HepG2 (cell line): ENCODE data around the gene ATP13A3. TPM values are rescaled to one million over a fixed set of nuclear protein-coding genes. Genes with fewer than 3 reads are reported as not detected.

Experiments used
- ATAC-seq: fragments of 200-7000 bp; cut with Tn5 transposase; 3 replicates; pipeline ENCODE4 v1.9.1; 2020; ENCODE audit warnings: mild to moderate bottlenecking, moderate library complexity
- BruUV-seq: library from RNA; stranded (reverse); fragments of 400-500 nt; replicated peaks from 2 replicates; lab custom pipeline; 2021; lab: Mats Ljungman, UMichigan
- CTCF ChIA-PET: fragments of 300-600 bp; formaldehyde crosslinking; extraction: SDS; loops from one replicate; lab custom pipeline; 2021; ENCODE audit warnings: low total read pairs, inconsistent platforms, low intra/inter-chr PET ratio; lab: Yijun Ruan, JAX
- POLR2A ChIA-PET: fragments of 350-600 bp; sonication (Branson Sonifier 250); formaldehyde crosslinking; loops from one replicate; lab custom pipeline; 2020; ENCODE audit warnings: antibody characterized with exemption, inconsistent platforms; lab: Yijun Ruan, JAX
- DNase-seq: peaks from one replicate; pipeline ENCODE4 v3.0.0-alpha.2; 2015; ENCODE audit warnings: low spot score
- FAIRE-seq: peaks from 3 replicates; lab custom pipeline; 2011; peaks lifted over from hg19 to GRCh38; lab: Jason Lieb, UNC
- H2AFZ ChIP-seq: one replicate; pipeline ENCODE4 v1.6.1; 2011; ENCODE audit warnings: low read length, inconsistent platforms
- H3K27ac ChIP-seq: fragments of 300-600 bp; 3 replicates; pipeline ENCODE4 v1.8.0; 2011; ENCODE audit warnings: mixed run types, mild to moderate bottlenecking, mixed read lengths, low read length, inconsistent platforms; ENCODE audit not compliant: insufficient read depth; ENCODE audit errors: extremely low read length
- H3K27me3 ChIP-seq, 2 experiments: fragments of 200-600 bp in 1 of 2; 2 replicates in 1 of 2; 3 replicates in 1 of 2; pipeline versions ENCODE4 v1.6.0 to v1.8.0; 2011; ENCODE audit warnings: low read length in 2 of 2, mild to moderate bottlenecking in 2 of 2, moderate library complexity in 2 of 2, inconsistent platforms in 1 of 2; ENCODE audit not compliant: insufficient read depth in 2 of 2, control insufficient read depth in 1 of 2
- H3K36me3 ChIP-seq, 2 experiments: fragments of 200-600 bp in 1 of 2; replicated peaks in 1 of 2; 2 replicates in 1 of 2; 3 replicates in 1 of 2; pipeline versions ENCODE4 v1.5.1 to v1.8.0; 2011; ENCODE audit warnings: low read length in 2 of 2, inconsistent platforms in 1 of 2; ENCODE audit not compliant: insufficient read depth in 2 of 2, control insufficient read depth in 1 of 2
- H3K4me1 ChIP-seq: 2 replicates; pipeline ENCODE4 v1.5.1; 2012; ENCODE audit warnings: low read length, inconsistent platforms; ENCODE audit not compliant: insufficient read depth
- H3K4me2 ChIP-seq: 2 replicates; pipeline ENCODE4 v1.6.0; 2011; ENCODE audit warnings: low read depth, low read length, inconsistent platforms
- H3K4me3 ChIP-seq, 3 experiments: fragments of 200-600 bp in 1 of 3; sonication (generic), shearing (Covaris generic) in 1 of 3; replicated peaks in 1 of 3; 2 replicates each; pipeline ENCODE4 v1.5.1; 2011 to 2016; ENCODE audit warnings: low read length in 3 of 3, inconsistent platforms in 2 of 3, low read depth in 2 of 3, mild to moderate bottlenecking in 2 of 3, control low read depth in 1 of 3, mixed read lengths in 1 of 3; ENCODE audit not compliant: insufficient read depth in 1 of 3
- H3K79me2 ChIP-seq: one replicate; pipeline ENCODE4 v1.6.1; 2011; ENCODE audit warnings: low read length, inconsistent platforms; ENCODE audit not compliant: insufficient read depth
- H3K9ac ChIP-seq: 2 replicates; pipeline ENCODE4 v1.6.0; 2011; ENCODE audit warnings: mild to moderate bottlenecking, low read depth, low read length, inconsistent platforms; ENCODE audit not compliant: insufficient read depth
- H3K9me3 ChIP-seq: 2 replicates; pipeline ENCODE4 v1.5.1; 2012; ENCODE audit warnings: mild to moderate bottlenecking, low read length
- H4K20me1 ChIP-seq: 2 replicates; pipeline ENCODE4 v1.6.0; 2011; ENCODE audit warnings: inconsistent platforms, mild to moderate bottlenecking, low read length, moderate library complexity; ENCODE audit not compliant: insufficient read depth
- ARNTL ChIP-seq: sonication (generic); formaldehyde crosslinking; IDR thresholded peaks from 2 replicates; pipeline ENCODE4 v1.4.0; 2020; ENCODE audit warnings: mild to moderate bottlenecking, missing genetic modification reagents
- CBX5 ChIP-seq: sonication (generic); formaldehyde crosslinking; IDR thresholded peaks from 2 replicates; pipeline ENCODE4 v1.4.0; 2020; ENCODE audit warnings: missing genetic modification reagents, borderline replicate concordance
- ERF ChIP-seq: IDR thresholded peaks from 2 replicates; pipeline ENCODE4 v1.6.1; 2018; ENCODE audit warnings: missing biosample characterization, missing genetic modification reagents
- FOXJ3 ChIP-seq: sonication (generic); formaldehyde crosslinking; IDR thresholded peaks from 2 replicates; pipeline ENCODE4 v1.4.0; 2020; ENCODE audit warnings: missing genetic modification reagents, mild to moderate bottlenecking, borderline replicate concordance
- KDM5B ChIP-seq: sonication (generic); formaldehyde crosslinking; IDR thresholded peaks from 2 replicates; pipeline ENCODE4 v1.4.0; 2020; ENCODE audit warnings: missing genetic modification reagents, mild to moderate bottlenecking, borderline replicate concordance
- NFIC ChIP-seq: IDR thresholded peaks from 2 replicates; pipeline ENCODE4 v1.6.1; 2012; ENCODE audit warnings: mild to moderate bottlenecking, low read length, inconsistent platforms
- RBM39 ChIP-seq: fragments of 200-400 bp; formaldehyde crosslinking; IDR thresholded peaks from one replicate; pipeline ENCODE4 v1.6.1; 2018; ENCODE audit warnings: antibody characterized with exemption, mild to moderate bottlenecking, low read depth, low read length; ENCODE audit not compliant: poor library complexity, severe bottlenecking
- REST ChIP-seq, 2 experiments: IDR thresholded peaks; 2 replicates each; pipeline ENCODE4 v1.6.1; 2011 to 2012; ENCODE audit warnings: low read length in 2 of 2, borderline replicate concordance in 1 of 2, low read depth in 1 of 2, mild to moderate bottlenecking in 1 of 2, moderate library complexity in 1 of 2
- RORA ChIP-seq: sonication (generic); formaldehyde crosslinking; IDR thresholded peaks from 2 replicates; pipeline ENCODE4 v1.5.0; 2020; ENCODE audit warnings: mild to moderate bottlenecking, missing genetic modification reagents, moderate library complexity
- SP140L ChIP-seq: sonication (generic); formaldehyde crosslinking; IDR thresholded peaks from 2 replicates; pipeline ENCODE4 v1.4.0; 2020; ENCODE audit warnings: missing genetic modification reagents, borderline replicate concordance
- SP2 ChIP-seq: sonication (generic); formaldehyde crosslinking; IDR thresholded peaks from 2 replicates; pipeline ENCODE4 v1.5.1; 2020; ENCODE audit warnings: mild to moderate bottlenecking, missing genetic modification reagents
- ZBTB7B ChIP-seq: sonication (generic); formaldehyde crosslinking; IDR thresholded peaks from 2 replicates; pipeline ENCODE4 v1.4.0; 2020; ENCODE audit warnings: missing genetic modification reagents
- ZFP62 ChIP-seq: sonication (generic); formaldehyde crosslinking; IDR thresholded peaks from 2 replicates; pipeline ENCODE4 v1.4.0; 2020; ENCODE audit warnings: missing genetic modification reagents
- ZNF101 ChIP-seq: sonication (generic); formaldehyde crosslinking; IDR thresholded peaks from 2 replicates; pipeline ENCODE4 v1.4.0; 2020; ENCODE audit warnings: mild to moderate bottlenecking, low read depth, missing genetic modification reagents, borderline replicate concordance
- ZNF230 ChIP-seq: sonication (generic); formaldehyde crosslinking; IDR thresholded peaks from 2 replicates; pipeline ENCODE4 v1.4.0; 2020; ENCODE audit warnings: mild to moderate bottlenecking, missing genetic modification reagents
- ZNF33B ChIP-seq: sonication (generic); formaldehyde crosslinking; IDR thresholded peaks from 2 replicates; pipeline ENCODE4 v1.5.1; 2020; ENCODE audit warnings: mild to moderate bottlenecking, missing genetic modification reagents
- ZNF451 ChIP-seq: sonication (generic); formaldehyde crosslinking; IDR thresholded peaks from 2 replicates; pipeline ENCODE4 v1.5.0; 2020; ENCODE audit warnings: mild to moderate bottlenecking, missing genetic modification reagents
- ZNF776 ChIP-seq: sonication (generic); formaldehyde crosslinking; IDR thresholded peaks from 2 replicates; pipeline ENCODE4 v1.4.0; 2020; ENCODE audit warnings: mild to moderate bottlenecking, missing genetic modification reagents
- ZSCAN22 ChIP-seq: sonication (generic); formaldehyde crosslinking; IDR thresholded peaks from 2 replicates; pipeline ENCODE4 v1.4.0; 2020; ENCODE audit warnings: mild to moderate bottlenecking, missing genetic modification reagents
- WGBS: methylation state at CpG from one replicate; pipeline ENCODE4 v1.1.6; 2017; ENCODE audit warnings: low lambda C conversion rate; 5-methylcytosine and 5-hydroxymethylcytosine counted together
- in situ Hi-C: cut with HindIII; loops from 2 replicates; pipeline ENCODE4 v1.10.0; 2017; ENCODE audit warnings: low pct_unique_long_range_greater_than_20kb; ENCODE audit not compliant: extremely low pct_ligation_motif_present
- intact Hi-C: fragments of 100-400 bp; cut with micrococcal nuclease; formaldehyde crosslinking; loops from one replicate; pipeline ENCODE4 v1.10.0; 2022; ENCODE audit not compliant: unreplicated experiment
- polyA plus RNA-seq, 8 experiments: library from polyadenylated mRNA; depleted of rRNA in 3 of 8; stranded (reverse) in 7 of 8; unstranded in 1 of 8; fragments of >200 nt; fragmentation: Illumina TruSeq in 4 of 8; extraction: Trizol in 4 of 8; gene quantifications; 2 replicates each; pipeline versions ENCODE4 v1.2.1 to v1.2.3, GENCODE V29; 2011 to 2016; ENCODE audit warnings: low read depth in 4 of 8, missing spikeins in 1 of 8, mixed read lengths in 1 of 8; ENCODE audit not compliant: insufficient read depth in 1 of 8
- total RNA-seq, 5 experiments: library from RNA; depleted of rRNA; stranded (reverse); fragments of >200 nt; fragmentation: Illumina TruSeq; extraction: Trizol; gene quantifications; 2 replicates each; pipeline ENCODE4 v1.2.3, GENCODE V29; 2016; ENCODE audit warnings: low read depth in 1 of 5
- TF ChIP-seq, protein P1 (sequence below): sonication (generic); formaldehyde crosslinking; IDR thresholded peaks from 2 replicates; pipeline ENCODE4 v1.9.0; 2021; ENCODE audit warnings: missing genetic modification reagents, mild to moderate bottlenecking, borderline replicate concordance

The ATP13A3 gene
- total and polyA plus RNA-seq, 2 of the 13 experiments (the other 11 are each of a cell fraction or from before 2014, with no cell fraction given) = 44.9 to 80.8 TPM

GRCh38 chr3:194384569-194385001, 102.2 kb downstream of the ATP13A3 start:
- WGBS = 55% methylated on average over 5 of the region's 12 CpGs
- DNase-seq = no peak

GRCh38 chr3:194384156-194384555, 102.6 kb downstream of the ATP13A3 start:
- intact Hi-C loops = no loop called here
- H4K20me1 ChIP-seq = no peaks in the 10 kb centered on the region
- DNase-seq (no peak), FAIRE-seq (no peak), ATAC-seq (no peak)
- H2AFZ ChIP-seq = no peak overlapping the region
- in situ Hi-C loops = no loop called here
- CTCF ChIA-PET = no interaction called here
- no peaks in the 10 kb centered on the region for H3K79me2 ChIP-seq
- H3K9ac ChIP-seq = no peak overlapping the region
- H3K9me3 ChIP-seq = no peaks in the 10 kb centered on the region
- peaks cover 9% of the 10 kb centered on the region; the same call in 1 of the 2 replicates for H3K4me1 ChIP-seq
- WGBS = 46% methylated on average over 6 of the region's 6 CpGs
- H3K27me3 ChIP-seq = peaks cover 11 to 72% of the 10 kb centered on the region in 2 experiments
- H3K27ac ChIP-seq = no peak overlapping the region
- no TSS peak for BruUV-seq
- no peak overlapping the region for H3K4me2 ChIP-seq
- POLR2A ChIA-PET = no interaction called here
- no peak overlapping the region for H3K4me3 ChIP-seq
- H3K36me3 ChIP-seq = no peaks in the 10 kb centered on the region
- TF ChIP-seq ZNF230 (no peak), REST (IDR thresholded peaks at IDR 0.05; ENCODE audit: borderline replicate concordance in 1 of 2, low read depth in 1 of 2, low read length in 2 of 2) (no peak), ZSCAN22 (CRISPR knock-in tag) (no peak), ZNF451 (CRISPR knock-in tag) (no peak), FOXJ3 (no peak), ZNF33B (CRISPR knock-in tag) (no peak), CBX5 (no peak), KDM5B (CRISPR knock-in tag) (no peak), RBM39 (no peak)
- TF ChIP-seq, protein P1, sequence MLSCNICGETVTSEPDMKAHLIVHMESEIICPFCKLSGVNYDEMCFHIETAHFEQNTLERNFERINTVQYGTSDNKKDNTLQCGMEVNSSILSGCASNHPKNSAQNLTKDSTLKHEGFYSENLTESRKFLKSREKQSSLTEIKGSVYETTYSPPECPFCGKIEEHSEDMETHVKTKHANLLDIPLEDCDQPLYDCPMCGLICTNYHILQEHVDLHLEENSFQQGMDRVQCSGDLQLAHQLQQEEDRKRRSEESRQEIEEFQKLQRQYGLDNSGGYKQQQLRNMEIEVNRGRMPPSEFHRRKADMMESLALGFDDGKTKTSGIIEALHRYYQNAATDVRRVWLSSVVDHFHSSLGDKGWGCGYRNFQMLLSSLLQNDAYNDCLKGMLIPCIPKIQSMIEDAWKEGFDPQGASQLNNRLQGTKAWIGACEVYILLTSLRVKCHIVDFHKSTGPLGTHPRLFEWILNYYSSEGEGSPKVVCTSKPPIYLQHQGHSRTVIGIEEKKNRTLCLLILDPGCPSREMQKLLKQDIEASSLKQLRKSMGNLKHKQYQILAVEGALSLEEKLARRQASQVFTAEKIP (CRISPR knock-in tag) = no peak

More at GRCh38 chr3:194384569-194385001, 102.2 kb downstream of the ATP13A3 start:
- Histone ChIP-seq H3K79me2 (no peaks in the 10 kb centered on the region), H3K4me1 (peaks cover 9% of the 10 kb centered on the region; the same call in 1 of the 2 replicates), H3K27me3 (peaks cover 11 to 68% of the 10 kb centered on the region in 2 experiments), H3K27ac (no peak overlapping the region), H3K4me2 (no peak overlapping the region), H3K9me3 (no peaks in the 10 kb centered on the region), H2AFZ (no peak overlapping the region), H3K36me3 (no peaks in the 10 kb centered on the region), H3K9ac (no peak overlapping the region), H3K4me3 (no peak overlapping the region)
- no peak; the same call in 2 of the 3 replicates for ATAC-seq
- intact Hi-C loops (no loop called here), in situ Hi-C loops (no loop called here)
- ChIA-PET CTCF (no interaction called here), POLR2A (no interaction called here)
- BruUV-seq = no TSS peak
- no peak for FAIRE-seq
- no peak for TF ChIP-seq ZFP62 (CRISPR knock-in tag)
- TF ChIP-seq SP140L (CRISPR knock-in tag) = no peak
- TF ChIP-seq NFIC = no peak
- TF ChIP-seq ZNF101 = no peak
- no peak for TF ChIP-seq ERF
- no peak for TF ChIP-seq SP2
- TF ChIP-seq ZBTB7B (CRISPR knock-in tag) = no peak
- no peak for TF ChIP-seq ZNF776
- no peak for TF ChIP-seq ARNTL (CRISPR knock-in tag)
- no peak for TF ChIP-seq RORA (CRISPR knock-in tag)
- TF ChIP-seq, all 625 proteins: peak for 0
- H4K20me1 ChIP-seq = no peaks in the 10 kb centered on the region
